Panc1 (cell line): ENCODE data around the gene MMGT1.

Experiments used
- POLR2AphosphoS5 ChIP-seq: IDR thresholded peaks from 2 replicates; pipeline ENCODE4 v1.6.1; 2012; ENCODE audit warnings: mild to moderate bottlenecking, low read depth, low read length, moderate library complexity
- TF ChIP-seq, protein P1 (sequence below): fragments of 450-650 bp; IDR thresholded peaks from 2 replicates; pipeline ENCODE4 v1.5.1; 2017; ENCODE audit warnings: mild to moderate bottlenecking

DNA sequence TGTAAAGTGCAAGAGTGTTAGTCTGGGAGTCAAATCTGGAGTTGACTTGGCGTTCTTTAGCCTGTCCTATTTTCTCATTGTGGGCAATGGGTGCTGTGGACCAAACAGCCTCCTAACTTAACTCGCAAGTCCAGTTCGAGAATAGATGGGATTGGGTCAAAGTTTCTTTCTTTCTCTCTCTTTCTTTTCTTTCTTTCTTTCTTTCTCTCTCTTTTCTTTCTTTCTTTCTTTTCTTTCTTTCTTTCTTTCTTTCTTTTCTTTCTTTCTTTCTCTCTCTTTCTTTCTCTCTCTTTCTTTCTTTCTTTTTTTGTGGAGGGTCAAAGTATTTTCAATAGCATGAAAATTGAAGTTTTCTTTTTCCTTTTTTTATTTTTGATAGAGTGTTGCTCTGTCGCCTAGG, 14.5 kb upstream of the MMGT1 start:
- no peak for TF ChIP-seq POLR2AphosphoS5
- TF ChIP-seq, protein P1, sequence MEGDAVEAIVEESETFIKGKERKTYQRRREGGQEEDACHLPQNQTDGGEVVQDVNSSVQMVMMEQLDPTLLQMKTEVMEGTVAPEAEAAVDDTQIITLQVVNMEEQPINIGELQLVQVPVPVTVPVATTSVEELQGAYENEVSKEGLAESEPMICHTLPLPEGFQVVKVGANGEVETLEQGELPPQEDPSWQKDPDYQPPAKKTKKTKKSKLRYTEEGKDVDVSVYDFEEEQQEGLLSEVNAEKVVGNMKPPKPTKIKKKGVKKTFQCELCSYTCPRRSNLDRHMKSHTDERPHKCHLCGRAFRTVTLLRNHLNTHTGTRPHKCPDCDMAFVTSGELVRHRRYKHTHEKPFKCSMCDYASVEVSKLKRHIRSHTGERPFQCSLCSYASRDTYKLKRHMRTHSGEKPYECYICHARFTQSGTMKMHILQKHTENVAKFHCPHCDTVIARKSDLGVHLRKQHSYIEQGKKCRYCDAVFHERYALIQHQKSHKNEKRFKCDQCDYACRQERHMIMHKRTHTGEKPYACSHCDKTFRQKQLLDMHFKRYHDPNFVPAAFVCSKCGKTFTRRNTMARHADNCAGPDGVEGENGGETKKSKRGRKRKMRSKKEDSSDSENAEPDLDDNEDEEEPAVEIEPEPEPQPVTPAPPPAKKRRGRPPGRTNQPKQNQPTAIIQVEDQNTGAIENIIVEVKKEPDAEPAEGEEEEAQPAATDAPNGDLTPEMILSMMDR = no peak
